Uterus (tissue), 4 donors: ENCODE measurements around the gene C4orf50. TPM values are rescaled to one million over a fixed set of nuclear protein-coding genes. Genes with fewer than 3 reads are reported as not detected.

Source experiments
- DNase-seq, 2 donors: peaks; one replicate each; pipeline ENCODE4 v3.0.0-alpha.2; 2019 to 2020
- H3K27ac ChIP-seq, 2 donors: fragments of 200-600 bp; sonication (generic); 1 replicate in 1 of 2; 2 replicates in 1 of 2; pipeline ENCODE4 v1.5.1; 2016 to 2018
- H3K27me3 ChIP-seq, 2 donors: fragments of 200-600 bp; sonication (generic); one replicate each; pipeline ENCODE4 v1.5.1; 2018 to 2019; ENCODE audit warnings: control low read depth in 1 of 2
- H3K36me3 ChIP-seq, 2 donors: fragments of 200-600 bp; sonication (generic); one replicate each; pipeline ENCODE4 v1.5.1; 2019; ENCODE audit warnings: control low read depth in 1 of 2
- H3K4me1 ChIP-seq, 2 donors: fragments of 200-600 bp; sonication (generic); one replicate each; pipeline ENCODE4 v1.5.1; 2018 to 2019; ENCODE audit warnings: control low read depth in 1 of 2
- H3K4me3 ChIP-seq, 2 donors: fragments of 200-600 bp; sonication (generic); 1 replicate in 1 of 2; 2 replicates in 1 of 2; pipeline ENCODE4 v1.5.1; 2018 to 2019; ENCODE audit warnings: mild to moderate bottlenecking in 1 of 2
- H3K9me3 ChIP-seq, 2 donors: fragments of 200-600 bp; sonication (generic); one replicate each; pipeline ENCODE4 v1.5.1; 2019; ENCODE audit warnings: control low read depth in 1 of 2
- POLR2A ChIP-seq, 2 donors: fragments of 450-650 bp; IDR thresholded peaks; one replicate each; pipeline ENCODE4 v1.6.1; 2016; ENCODE audit warnings: antibody characterized with exemption in 2 of 2, mild to moderate bottlenecking in 1 of 2, moderate library complexity in 1 of 2
- intact Hi-C: fragments of 100-400 bp; cut with DNase I; formaldehyde crosslinking; loops from one replicate; pipeline ENCODE4 v1.15.1; 2023; ENCODE audit warnings: low total_unique reads
- total RNA-seq, 4 donors: library from RNA; depleted of rRNA in 3 of 4; stranded (reverse); fragments of >200 nt in 3 of 4; gene quantifications; one replicate each; pipeline versions ENCODE4 v1.1.0 to v1.2.4, GENCODE V29; 2014 to 2023
- TF ChIP-seq, protein P1 (sequence below), 4 experiments: fragments of 200-600 bp in 2 of 4; fragments of 450-650 bp in 2 of 4; sonication (generic) in 2 of 4; IDR thresholded peaks; one replicate each; pipeline ENCODE4 v1.5.1; 2016 to 2019; ENCODE audit warnings: antibody characterized with exemption in 4 of 4, mild to moderate bottlenecking in 2 of 4, moderate library complexity in 1 of 4
- donor health status: DM: yes; HTN: yes; CAD: no.

The C4orf50 gene
- total RNA-seq, 4 donors from 2014 or later: under 0.01 to 0.07 TPM; not detected in 2

- H3K9me3 ChIP-seq: no peaks in the 10 kb centered on the region
- H3K4me3 ChIP-seq: no peak overlapping the region
- TF ChIP-seq, protein P1, sequence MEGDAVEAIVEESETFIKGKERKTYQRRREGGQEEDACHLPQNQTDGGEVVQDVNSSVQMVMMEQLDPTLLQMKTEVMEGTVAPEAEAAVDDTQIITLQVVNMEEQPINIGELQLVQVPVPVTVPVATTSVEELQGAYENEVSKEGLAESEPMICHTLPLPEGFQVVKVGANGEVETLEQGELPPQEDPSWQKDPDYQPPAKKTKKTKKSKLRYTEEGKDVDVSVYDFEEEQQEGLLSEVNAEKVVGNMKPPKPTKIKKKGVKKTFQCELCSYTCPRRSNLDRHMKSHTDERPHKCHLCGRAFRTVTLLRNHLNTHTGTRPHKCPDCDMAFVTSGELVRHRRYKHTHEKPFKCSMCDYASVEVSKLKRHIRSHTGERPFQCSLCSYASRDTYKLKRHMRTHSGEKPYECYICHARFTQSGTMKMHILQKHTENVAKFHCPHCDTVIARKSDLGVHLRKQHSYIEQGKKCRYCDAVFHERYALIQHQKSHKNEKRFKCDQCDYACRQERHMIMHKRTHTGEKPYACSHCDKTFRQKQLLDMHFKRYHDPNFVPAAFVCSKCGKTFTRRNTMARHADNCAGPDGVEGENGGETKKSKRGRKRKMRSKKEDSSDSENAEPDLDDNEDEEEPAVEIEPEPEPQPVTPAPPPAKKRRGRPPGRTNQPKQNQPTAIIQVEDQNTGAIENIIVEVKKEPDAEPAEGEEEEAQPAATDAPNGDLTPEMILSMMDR (IDR thresholded peaks at IDR 0.05): no peak
- no peak for TF ChIP-seq POLR2A (IDR thresholded peaks at IDR 0.05)
- H3K27me3 ChIP-seq: no peaks in the 10 kb centered on the region
- no peaks in the 10 kb centered on the region for H3K36me3 ChIP-seq
- no peaks in the 10 kb centered on the region for H3K4me1 ChIP-seq
- intact Hi-C loops: no loop called here
- no peak for DNase-seq
- H3K27ac ChIP-seq: no peak overlapping the region
Observed at GRCh38 chr4:5992171-5992827, 25.9 kb downstream of the C4orf50 start.

- H3K9me3 ChIP-seq: no peaks in the 10 kb centered on the region
- no peak overlapping the region for H3K27ac ChIP-seq
- no peaks in the 10 kb centered on the region for H3K27me3 ChIP-seq
- TF ChIP-seq, protein P1 (IDR thresholded peaks at IDR 0.05): no peak
- no peak overlapping the region for H3K4me3 ChIP-seq
- DNase-seq: no peak
- no peaks in the 10 kb centered on the region for H3K36me3 ChIP-seq
- intact Hi-C loops: no loop called here
- H3K4me1 ChIP-seq: no peaks in the 10 kb centered on the region
Observed at GRCh38 chr4:5991405-5991804, 26.8 kb downstream of the C4orf50 start.

DNA sequence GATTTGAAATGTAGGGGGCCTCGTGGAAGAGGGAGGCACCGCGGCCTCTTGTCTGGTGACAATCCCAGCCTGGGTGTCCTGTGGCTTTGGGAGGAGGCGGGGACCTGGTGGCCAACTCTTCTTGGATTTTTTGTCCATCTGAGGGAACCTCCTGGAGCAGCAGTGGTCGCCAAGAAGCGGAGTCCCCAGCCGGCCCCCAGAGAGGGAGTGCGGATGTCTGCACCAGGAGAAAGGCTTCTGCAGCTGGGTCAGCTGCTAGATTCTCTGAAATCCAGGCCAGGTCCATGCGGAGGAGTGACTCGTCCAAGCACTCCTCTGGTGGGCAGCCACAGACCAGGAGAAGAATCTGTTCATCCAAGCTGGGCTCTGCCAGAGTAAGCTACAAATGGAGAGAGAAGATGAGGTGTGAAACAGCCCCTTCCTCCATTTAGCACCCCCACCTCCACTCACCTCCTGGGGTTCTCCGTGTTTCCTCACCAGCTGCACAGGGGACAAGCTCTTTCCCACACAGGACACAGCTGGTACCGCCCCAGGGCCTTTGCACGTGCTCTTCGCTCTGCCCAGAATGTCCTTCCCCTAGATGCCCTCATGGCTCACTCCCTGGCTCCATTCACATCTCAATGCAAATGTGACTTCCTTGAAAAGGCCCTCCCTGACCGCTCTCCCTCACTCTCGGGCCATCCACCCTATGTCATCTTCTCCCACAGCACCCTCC, 27.6 kb downstream of the C4orf50 start:
- no peak for TF ChIP-seq POLR2A (IDR thresholded peaks at IDR 0.05)
- TF ChIP-seq, protein P1 (IDR thresholded peaks at IDR 0.05): no peak
- no peaks in the 10 kb centered on the region for H3K9me3 ChIP-seq
- intact Hi-C loops: no loop called here

GRCh38 chr4:5989236-5990225, 28.7 kb downstream of the C4orf50 start:
- TF ChIP-seq, protein P1 (IDR thresholded peaks at IDR 0.05): no peak
- TF ChIP-seq POLR2A (IDR thresholded peaks at IDR 0.05): no peak
- intact Hi-C loops: no loop called here
- Histone ChIP-seq H3K36me3 (no peaks in the 10 kb centered on the region), H3K27ac (no peak overlapping the region), H3K4me3 (no peak overlapping the region), H3K4me1 (no peaks in the 10 kb centered on the region), H3K27me3 (no peaks in the 10 kb centered on the region), H3K9me3 (no peaks in the 10 kb centered on the region)
- no peak for DNase-seq

More for the DNA sequence above, 27.6 kb downstream of the C4orf50 start:
- H3K36me3 ChIP-seq: no peaks in the 10 kb centered on the region
- no peak overlapping the region for H3K4me3 ChIP-seq
- H3K27ac ChIP-seq: no peak overlapping the region
- no peaks in the 10 kb centered on the region for H3K27me3 ChIP-seq
- no peak for DNase-seq
- no peaks in the 10 kb centered on the region for H3K4me1 ChIP-seq
